ENCODE measurements around the gene MTMR12.

GRCh38 chr5:32282633-32283032 lies 30.1 kb downstream of the MTMR12 start:
- TF ChIP-seq EZH2 (IDR thresholded peaks at IDR 0.05) (no peak), POLR2AphosphoS5 (IDR thresholded peaks at IDR 0.05; ENCODE audit: borderline replicate concordance, low read depth, low read length) (no peak), FOXP2 (optimal IDR thresholded peaks at IDR 0.05; ENCODE audit: control extremely low read depth, extremely low read length, insufficient read depth) (no peak)

Data from SK-N-MC (cell line).